NOMO-1 (cell line): ENCODE measurements around the gene STRIP2.
"Not testable (repeated sequence)": the region's sequence is repeated elsewhere in the genome, so short reads cannot be mapped to it uniquely, and the experiment has no call there.

Experiments used
- DNase-seq, 2 experiments: peaks; one replicate each; lab custom pipeline; 2025; ENCODE audit not compliant: unreplicated experiment in 2 of 2; lab: John Stamatoyannopoulos, UW

The STRIP2 gene

GRCh38 chr7:129523924-129524323, 89.7 kb downstream of the STRIP2 start:
- no peak for DNase-seq

GRCh38 chr7:129524405-129524804, 90.2 kb downstream of the STRIP2 start:
- peak; percentile 5 to 21 for DNase-seq

GRCh38 chr7:129525225-129525862, 91.1 kb downstream of the STRIP2 start:
- DNase-seq, result no peak

GRCh38 chr7:129529643-129530042, 95.4 kb downstream of the STRIP2 start:
- no peak for DNase-seq

- no peak for DNase-seq
Measured at GRCh38 chr7:129530795-129531391, 96.7 kb downstream of the STRIP2 start.

- no peak for DNase-seq
Measured at GRCh38 chr7:129531721-129532120, 97.5 kb downstream of the STRIP2 start.

- DNase-seq, result no peak
Measured at GRCh38 chr7:129532375-129532774, 98.1 kb downstream of the STRIP2 start.

- DNase-seq, result not testable (repeated sequence)
Measured at GRCh38 chr7:129534558-129535274, 100.5 kb downstream of the STRIP2 start.

- no peak for DNase-seq
Measured at GRCh38 chr7:129535896-129536295, 101.7 kb downstream of the STRIP2 start.

GRCh38 chr7:129536323-129536722, 102.1 kb downstream of the STRIP2 start:
- no peak for DNase-seq
